NCI-H128 (cell line): ENCODE measurements around the gene POLE4.

Source experiments
- DNase-seq: peaks from one replicate; lab custom pipeline; 2025; ENCODE audit not compliant: unreplicated experiment; lab: John Stamatoyannopoulos, UW

POLE4 gene

DNA sequence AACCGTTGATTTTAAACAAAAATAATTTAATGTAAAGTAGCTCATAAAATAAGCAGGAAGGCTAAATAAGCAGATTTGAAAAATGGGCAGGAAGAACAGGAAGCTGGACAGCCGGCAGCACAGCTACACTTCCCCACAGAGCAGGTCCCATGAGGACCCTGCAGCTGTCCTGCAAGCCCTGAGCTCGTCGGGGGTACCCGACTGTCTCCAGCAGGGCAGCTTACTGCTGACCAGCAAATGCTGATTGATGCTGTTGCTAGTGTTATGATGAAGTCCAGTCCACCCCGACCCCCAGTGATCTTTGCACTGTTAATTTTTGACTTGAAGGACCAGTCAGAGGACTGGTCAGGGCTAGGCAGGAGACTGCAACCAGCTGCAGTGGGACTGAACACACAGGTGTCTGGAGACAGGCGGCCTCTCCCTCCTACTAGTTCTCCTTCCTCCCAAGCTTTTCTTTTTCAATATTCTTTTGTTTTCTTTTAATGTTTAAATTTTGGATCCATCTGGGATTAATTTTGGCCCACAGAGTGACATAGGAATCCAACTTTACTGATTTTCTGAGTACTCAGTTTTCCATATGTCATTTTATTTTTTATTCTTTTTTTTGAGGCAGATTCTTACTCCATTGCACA is 27.7 kb downstream of the POLE4 start:
- DNase-seq, result no peak

DNA sequence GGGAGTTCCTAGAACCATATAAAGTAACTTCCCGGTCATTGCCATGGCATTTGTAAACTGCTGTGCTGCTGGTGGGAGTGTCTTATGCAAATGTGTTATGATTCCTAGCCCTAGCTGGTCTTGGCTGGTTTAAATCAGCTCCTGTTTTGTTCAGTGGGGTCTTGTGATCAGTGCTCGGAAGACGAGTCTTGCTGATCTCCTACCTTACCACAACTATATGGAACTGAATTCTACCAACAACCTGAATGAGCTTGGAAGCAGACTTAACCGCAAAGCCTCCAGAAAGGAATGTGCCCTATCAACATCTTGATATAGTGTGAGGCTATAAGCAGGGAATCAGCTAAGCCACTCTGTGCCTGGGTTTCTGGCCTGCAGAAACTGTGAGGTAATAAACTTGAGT is 33.5 kb downstream of the POLE4 start:
- no peak for DNase-seq

DNA sequence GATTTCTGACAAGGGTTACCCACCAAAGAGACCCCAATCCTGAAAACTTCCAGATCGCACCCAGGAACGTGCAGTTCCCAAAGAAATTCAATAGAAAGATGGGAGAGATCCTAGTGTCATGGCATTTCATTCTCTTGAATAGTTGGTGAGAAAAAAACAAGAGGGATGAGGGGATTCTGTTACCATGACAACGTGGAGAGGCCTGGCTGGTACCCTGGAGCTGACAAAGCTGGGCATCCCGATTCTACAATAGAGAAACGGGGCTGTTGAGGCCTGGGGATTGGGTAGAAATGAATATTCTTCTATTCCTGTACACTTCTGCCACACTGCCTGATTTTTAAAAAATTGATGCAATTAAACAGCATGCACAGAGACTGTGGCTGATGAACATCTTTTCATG is 41.0 kb downstream of the POLE4 start:
- no peak for DNase-seq

DNA sequence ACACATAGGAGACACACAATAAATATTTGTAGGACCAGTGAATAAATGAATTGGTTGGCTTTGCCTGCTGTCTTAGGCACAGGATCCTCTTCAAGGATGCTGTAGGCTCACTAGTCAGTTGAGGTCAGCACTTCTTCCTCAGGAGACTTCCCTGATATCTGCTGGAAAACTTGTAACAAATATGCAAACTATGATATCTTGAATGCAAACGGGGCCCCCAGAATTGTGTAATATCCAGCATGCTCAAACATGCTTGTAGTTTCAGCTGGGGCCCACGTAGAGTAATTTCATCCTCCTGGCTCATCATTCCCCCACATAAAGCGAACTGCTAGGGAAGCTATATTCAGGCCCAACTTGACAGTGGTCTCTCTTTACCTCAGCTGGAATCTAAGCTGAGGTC is 43.6 kb downstream of the POLE4 start:
- DNase-seq, result no peak

DNA sequence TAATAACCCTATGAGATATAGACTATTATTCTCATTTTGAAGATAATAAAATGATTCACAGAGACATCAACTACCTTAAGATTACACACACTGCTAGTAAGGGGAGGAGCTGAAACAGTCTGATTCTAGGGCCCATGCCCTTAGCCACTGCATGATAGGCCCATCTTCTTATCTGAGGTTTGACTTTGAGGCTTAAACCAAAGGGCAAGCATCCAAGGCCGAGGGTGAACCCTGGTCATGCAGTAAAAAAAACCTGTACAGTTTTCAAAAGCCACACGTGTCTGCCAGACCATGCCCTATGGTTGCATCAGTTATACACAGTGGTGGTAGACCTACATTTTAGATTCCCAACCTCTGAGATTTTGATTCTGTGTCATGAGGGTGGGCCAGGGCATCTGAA is 44.8 kb downstream of the POLE4 start:
- no peak for DNase-seq

DNA sequence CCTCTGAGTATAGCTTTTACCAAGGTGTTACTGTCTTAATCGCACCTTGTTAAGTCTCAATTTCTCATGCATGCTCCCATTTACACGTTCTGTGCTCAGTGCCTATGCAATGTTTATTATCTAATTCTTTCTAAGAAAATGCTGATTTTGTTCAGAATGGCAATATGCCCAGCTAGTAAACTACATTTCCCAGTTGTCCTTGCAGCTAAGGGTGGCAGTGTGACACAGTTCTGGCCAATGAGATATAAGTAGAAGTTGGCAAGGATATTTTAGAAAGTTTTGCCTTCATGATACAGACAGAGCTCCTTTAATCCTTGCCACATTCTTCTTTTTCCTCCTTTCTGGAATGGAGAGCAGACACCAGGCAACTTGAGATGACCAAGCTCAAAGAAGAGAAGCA is 45.3 kb downstream of the POLE4 start:
- DNase-seq, result no peak

DNA sequence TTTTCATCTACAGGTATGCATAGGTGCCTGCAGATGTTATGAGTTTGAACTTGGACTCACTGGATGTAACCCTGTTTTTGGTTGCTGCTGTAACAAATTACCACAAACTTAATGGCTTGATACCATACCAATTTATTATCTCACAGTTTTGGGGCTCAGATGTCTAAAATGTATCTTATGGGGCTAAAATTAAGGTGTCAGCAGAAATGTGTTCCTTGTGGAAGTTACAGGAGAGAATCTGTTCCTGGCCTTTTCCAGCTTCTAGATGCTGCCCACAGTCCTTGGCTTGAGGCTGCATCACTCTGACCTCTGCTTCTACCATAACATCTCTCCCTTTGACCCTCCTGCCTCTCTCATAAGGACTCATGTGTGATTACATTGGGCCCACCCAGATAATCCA is 47.6 kb downstream of the POLE4 start:
- DNase-seq, result no peak

DNA sequence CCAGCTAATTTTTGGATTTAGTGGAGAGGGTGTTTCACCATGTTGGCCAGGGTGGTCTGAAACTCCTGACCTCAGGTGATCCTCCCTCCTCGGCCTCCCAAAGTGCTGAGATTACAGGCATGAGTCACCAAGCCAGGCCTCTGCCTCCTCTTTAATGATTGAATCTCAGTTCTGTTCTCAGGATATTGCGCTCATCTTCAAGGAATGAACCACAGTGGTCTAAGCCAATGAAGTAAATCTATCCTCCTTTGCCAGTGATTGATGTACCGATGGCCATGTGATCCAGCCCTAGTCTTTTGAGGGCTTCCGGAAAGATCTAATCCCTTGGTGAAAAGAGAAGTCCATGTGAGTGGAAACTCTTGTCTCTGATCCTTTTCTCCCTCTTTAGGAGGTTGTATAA is 48.6 kb downstream of the POLE4 start:
- DNase-seq, result no peak

DNA sequence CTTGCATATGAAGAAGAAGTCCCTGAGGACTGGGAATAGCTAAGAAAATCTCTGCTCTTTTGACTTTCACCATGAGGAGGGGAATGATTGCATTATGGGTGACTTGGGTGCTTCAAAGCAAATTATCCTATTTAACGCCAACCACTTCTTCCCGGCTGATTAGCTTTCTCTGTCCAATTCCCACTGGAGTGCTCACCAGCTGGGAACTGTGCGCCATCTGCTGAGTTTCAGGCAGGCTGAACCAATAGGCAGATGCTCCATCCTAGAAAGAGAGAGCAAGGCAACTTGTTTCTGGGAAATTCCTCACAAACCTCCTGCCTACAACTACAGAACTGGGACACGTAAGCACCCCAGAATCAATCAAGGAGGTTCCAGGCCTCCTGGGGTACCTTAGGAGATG is 49.4 kb downstream of the POLE4 start:
- no peak for DNase-seq

DNA sequence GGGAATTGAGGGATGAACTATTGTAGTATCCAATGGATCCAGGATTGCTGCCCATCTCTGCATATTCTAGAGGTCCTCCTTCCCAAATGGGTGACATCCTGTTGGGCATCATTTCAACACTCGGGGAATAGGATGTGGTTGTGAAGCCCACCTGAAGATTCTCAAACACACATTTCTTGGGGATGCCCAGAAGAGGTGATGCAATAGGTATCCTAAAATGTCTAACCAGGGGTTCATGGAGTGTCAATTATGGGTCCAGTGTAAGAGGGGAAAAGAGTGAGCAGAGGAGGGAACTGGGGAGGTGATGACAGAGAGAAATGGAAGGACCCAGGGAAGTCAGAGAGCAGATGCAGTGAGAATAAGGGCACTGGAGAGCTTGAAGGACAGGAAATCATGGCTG is 52.1 kb downstream of the POLE4 start:
- no peak for DNase-seq

DNA sequence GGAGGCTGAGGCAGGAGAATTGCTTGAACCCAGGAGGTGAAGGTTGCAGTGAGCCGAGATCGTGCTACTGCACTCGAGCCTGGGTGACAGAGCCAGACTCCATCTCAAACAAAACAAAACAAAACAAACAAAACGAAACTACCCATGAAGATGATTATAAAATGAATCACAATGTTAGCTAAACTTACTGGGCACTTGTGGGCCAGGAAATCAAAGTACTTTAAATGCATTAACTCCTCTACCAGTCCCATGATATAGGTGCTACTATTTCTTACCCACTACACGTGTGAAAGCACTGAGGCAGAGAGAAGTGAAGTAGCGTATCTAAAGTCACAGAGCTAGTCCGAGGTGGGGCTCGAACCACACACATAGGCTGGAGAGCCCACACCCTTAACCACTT is 53.6 kb downstream of the POLE4 start:
- DNase-seq, result no peak

DNA sequence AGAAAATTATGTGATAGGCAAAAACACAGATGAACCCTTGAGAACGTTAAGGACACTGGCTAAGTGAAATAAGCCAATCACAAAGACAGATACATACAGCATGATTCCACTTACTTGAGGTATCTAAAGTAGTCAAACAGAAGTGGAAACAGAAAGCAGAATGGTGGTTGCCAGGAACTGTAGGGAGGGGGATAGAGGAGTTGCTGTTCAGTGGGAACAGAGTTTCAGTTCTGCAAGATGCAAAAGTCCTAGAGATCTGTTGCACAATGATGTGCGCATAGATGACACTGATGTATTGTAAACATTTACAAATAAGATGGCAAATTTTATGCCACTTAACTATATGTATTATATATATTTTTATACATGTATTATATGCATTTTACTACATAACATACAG is 59.7 kb downstream of the POLE4 start:
- DNase-seq, result no peak
